OCI-LY1 (cell line): ENCODE results near the gene ZNF780A.

ENCODE experiments used
- EZH2 ChIP-seq: fragments of 200-600 bp; sonication (generic), shearing (Covaris generic); IDR thresholded peaks from 2 replicates; pipeline ENCODE4 v1.8.0; 2017; ENCODE audit warnings: borderline replicate concordance, mixed run types, mild to moderate bottlenecking, antibody characterized with exemption, low read length, moderate library complexity, mixed read lengths
- TF ChIP-seq, protein P1 (sequence below): fragments of 200-600 bp; sonication (generic), shearing (Covaris generic); IDR thresholded peaks from 2 replicates; pipeline ENCODE4 v1.5.1; 2017; ENCODE audit warnings: mild to moderate bottlenecking, antibody characterized with exemption, low read length, moderate library complexity, mixed read lengths

DNA sequence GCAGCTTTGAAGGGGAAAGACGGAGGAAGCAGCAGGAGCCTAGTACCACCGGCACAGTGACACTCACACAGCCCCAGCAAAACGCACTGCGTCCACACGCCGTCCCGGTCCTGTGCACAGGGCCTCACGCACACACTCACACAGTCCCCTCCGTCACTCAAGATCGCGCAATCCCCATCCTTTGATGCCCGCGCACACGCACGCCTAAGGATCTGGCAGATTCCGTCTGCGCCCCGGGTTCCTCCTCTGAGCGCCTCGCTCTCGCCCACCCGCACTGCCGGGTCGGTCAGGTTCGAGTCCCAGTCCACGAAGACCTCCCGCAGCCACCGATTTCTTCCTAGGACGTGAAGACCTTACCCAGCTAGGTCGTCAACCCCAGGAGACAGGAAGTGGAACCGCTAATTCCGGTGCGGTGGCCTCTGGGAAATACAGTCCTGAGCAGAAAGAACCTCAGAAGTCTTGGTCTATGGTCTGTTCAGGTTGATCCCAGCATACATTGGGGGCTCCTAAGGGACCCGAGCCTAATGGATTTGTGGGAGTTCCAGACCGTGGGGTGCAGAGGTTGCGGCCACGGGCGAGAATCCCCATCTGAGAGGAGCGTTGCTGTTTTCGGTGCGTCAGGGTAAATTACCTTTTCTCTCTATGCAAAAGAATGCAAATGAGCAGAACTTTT is 34.8 kb downstream of the ZNF780A start, which contains the start of gene ZNF780B:
- TF ChIP-seq, protein P1, sequence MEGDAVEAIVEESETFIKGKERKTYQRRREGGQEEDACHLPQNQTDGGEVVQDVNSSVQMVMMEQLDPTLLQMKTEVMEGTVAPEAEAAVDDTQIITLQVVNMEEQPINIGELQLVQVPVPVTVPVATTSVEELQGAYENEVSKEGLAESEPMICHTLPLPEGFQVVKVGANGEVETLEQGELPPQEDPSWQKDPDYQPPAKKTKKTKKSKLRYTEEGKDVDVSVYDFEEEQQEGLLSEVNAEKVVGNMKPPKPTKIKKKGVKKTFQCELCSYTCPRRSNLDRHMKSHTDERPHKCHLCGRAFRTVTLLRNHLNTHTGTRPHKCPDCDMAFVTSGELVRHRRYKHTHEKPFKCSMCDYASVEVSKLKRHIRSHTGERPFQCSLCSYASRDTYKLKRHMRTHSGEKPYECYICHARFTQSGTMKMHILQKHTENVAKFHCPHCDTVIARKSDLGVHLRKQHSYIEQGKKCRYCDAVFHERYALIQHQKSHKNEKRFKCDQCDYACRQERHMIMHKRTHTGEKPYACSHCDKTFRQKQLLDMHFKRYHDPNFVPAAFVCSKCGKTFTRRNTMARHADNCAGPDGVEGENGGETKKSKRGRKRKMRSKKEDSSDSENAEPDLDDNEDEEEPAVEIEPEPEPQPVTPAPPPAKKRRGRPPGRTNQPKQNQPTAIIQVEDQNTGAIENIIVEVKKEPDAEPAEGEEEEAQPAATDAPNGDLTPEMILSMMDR = no peak
- TF ChIP-seq EZH2 = no peak
